NB4 (cell line): ENCODE measurements around the gene SULF2.

ENCODE experiments used
- MYC ChIP-seq: IDR thresholded peaks from 2 replicates; pipeline ENCODE4 v1.6.1; 2011; ENCODE audit warnings: low read depth, low read length
- POLR2A ChIP-seq: IDR thresholded peaks from 2 replicates; pipeline ENCODE4 v1.6.1; 2011; ENCODE audit warnings: mild to moderate bottlenecking; ENCODE audit not compliant: insufficient read length; ENCODE audit errors: extremely low read depth
- TF ChIP-seq, protein P1 (sequence below): IDR thresholded peaks from one replicate; pipeline ENCODE4 v1.5.1; 2012; ENCODE audit warnings: low read depth, low read length
- TF ChIP-seq, protein P2 (sequence below): IDR thresholded peaks from 2 replicates; pipeline ENCODE4 v1.6.1; 2011; ENCODE audit warnings: low read depth, low read length

DNA sequence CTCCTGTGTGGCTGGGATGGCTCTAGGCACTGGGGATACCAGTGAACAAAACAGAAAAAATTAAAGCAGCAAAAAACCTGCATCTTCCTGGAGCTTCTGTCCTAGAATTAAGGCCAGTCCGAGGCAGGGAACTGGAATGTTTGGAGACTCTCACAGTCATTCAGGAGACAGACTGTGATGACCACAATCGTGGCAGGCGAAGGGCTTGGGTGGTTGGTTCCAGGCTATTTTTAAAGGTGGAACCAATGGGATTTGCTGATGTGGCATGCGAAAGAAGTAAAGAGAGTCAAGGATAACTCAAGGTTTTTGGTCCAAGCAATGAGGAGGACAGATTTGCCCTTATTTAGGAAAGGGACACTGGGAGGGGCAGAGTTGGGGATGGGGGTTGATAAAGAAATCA is 66.9 kb downstream of the SULF2 start:
- TF ChIP-seq MYC: no peak
- TF ChIP-seq, protein P1, sequence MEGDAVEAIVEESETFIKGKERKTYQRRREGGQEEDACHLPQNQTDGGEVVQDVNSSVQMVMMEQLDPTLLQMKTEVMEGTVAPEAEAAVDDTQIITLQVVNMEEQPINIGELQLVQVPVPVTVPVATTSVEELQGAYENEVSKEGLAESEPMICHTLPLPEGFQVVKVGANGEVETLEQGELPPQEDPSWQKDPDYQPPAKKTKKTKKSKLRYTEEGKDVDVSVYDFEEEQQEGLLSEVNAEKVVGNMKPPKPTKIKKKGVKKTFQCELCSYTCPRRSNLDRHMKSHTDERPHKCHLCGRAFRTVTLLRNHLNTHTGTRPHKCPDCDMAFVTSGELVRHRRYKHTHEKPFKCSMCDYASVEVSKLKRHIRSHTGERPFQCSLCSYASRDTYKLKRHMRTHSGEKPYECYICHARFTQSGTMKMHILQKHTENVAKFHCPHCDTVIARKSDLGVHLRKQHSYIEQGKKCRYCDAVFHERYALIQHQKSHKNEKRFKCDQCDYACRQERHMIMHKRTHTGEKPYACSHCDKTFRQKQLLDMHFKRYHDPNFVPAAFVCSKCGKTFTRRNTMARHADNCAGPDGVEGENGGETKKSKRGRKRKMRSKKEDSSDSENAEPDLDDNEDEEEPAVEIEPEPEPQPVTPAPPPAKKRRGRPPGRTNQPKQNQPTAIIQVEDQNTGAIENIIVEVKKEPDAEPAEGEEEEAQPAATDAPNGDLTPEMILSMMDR: no peak
- TF ChIP-seq POLR2A: no peak
- TF ChIP-seq, protein P2, sequence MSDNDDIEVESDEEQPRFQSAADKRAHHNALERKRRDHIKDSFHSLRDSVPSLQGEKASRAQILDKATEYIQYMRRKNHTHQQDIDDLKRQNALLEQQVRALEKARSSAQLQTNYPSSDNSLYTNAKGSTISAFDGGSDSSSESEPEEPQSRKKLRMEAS: no peak
